HG02938 (cell line): Measurements from ENCODE around the gene CMPK2.

Experiments
- ATAC-seq: cut with Tn5 transposase; IDR thresholded peaks from one replicate; pipeline ENCODE4 v1.9.1; 2021; ENCODE audit warnings: mild to moderate bottlenecking, moderate library complexity; ENCODE audit not compliant: unreplicated experiment

Gene CMPK2

DNA sequence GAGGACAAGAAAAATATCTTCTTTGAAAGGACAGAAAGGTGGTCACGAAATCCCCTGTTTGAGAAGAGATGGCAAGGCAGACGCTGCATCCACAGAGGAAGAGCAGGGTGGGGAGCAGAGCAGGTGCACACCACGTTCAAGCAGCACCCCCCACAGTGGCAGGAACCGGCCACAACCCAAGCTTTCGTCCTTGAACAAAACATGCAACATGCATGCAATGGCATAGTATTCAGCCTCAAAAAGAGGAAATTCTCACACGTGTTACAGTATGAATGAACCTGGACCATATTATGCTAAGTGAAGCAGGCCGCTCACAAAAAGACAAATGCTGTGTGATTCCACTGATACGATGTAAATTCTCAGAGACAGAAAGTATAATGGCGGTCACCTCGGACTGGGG lies 51.4 kb downstream of the CMPK2 start:
- no peak for ATAC-seq

GRCh38 chr2:6813573-6813972 lies 52.1 kb downstream of the CMPK2 start:
- no peak for ATAC-seq

- ATAC-seq: no peak
Observed at GRCh38 chr2:6812857-6813530, 52.7 kb downstream of the CMPK2 start.

DNA sequence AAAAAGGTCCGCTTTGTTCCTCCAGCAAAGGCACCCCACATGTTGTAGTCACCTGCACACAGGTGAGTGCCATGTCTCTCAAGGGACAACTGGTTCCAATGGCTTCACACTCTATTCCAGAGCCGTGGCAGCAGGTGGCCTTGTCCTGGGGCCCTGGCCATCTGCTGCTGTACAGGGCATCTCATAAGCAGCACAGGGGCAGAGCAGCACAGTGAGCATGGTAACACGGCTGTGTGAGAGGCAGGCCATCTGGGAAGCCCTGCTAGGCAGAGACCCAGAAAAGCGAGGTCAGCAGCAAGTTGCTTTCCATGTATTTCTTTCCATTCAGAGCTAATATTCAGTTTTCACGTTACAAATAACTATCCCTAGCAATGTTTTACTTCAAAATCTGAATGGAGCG lies 54.7 kb downstream of the CMPK2 start:
- ATAC-seq: no peak

DNA sequence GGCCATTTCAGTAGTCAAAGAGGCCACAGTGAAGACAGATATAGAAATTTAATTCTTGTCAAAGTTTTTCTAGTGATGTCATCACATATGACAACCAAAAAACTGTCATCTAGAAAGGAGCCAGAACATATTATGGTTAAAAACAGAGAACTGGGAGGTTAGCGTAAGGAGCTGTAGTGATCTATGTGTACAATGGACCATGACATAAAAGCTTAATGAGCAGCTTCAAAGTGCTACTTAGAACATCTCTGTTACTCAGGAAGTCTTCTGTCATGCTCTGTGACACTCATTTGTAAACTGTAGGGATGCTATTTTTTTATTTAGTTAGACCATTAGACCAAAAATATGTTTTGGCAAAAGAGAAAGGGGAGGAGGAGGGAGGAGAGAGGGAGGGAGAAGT lies 57.3 kb downstream of the CMPK2 start:
- ATAC-seq: no peak

DNA sequence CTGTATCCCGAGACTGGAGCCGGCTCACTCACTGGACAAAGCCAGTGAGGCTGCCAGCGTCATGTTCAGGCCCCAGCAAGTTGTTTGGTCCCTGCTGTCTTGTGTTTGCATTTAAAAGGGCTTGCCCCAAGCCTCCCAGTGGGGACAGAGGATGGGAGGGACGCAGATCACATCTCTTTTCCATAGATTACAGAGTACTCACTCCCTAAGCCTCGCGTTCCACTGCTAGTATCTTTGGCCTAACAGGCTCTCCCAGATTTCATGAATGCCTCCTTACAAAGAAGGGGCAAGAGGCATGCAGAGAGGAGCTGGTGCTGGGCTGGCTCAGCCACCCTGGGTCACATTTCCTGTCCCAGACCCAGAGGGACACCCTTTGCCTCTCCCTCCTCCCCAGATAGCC lies 59.1 kb downstream of the CMPK2 start:
- ATAC-seq: no peak

- no peak for ATAC-seq
Observed at GRCh38 chr2:6800553-6800952, 65.2 kb downstream of the CMPK2 start.
